Smooth muscle cell (in vitro differentiated cells): ENCODE measurements around the gene FNDC3A. TPM values are rescaled to one million over a fixed set of nuclear protein-coding genes. Genes with fewer than 3 reads are reported as not detected.

Source experiments
- DNase-seq: peaks from one replicate; lab custom pipeline; 2025; ENCODE audit not compliant: unreplicated experiment; lab: John Stamatoyannopoulos, UW
- H2AFZ ChIP-seq: fragments of 200-600 bp; sonication (generic); 2 replicates; pipeline ENCODE4 v1.6.0; 2016; ENCODE audit warnings: antibody characterized with exemption, low read depth, mild to moderate bottlenecking
- H3F3A ChIP-seq: fragments of 200-600 bp; sonication (generic); 2 replicates; pipeline ENCODE4 v1.6.0; 2017; ENCODE audit warnings: antibody characterized with exemption, low read depth
- H3K27ac ChIP-seq: fragments of 200-600 bp; sonication (generic); 2 replicates; pipeline ENCODE4 v1.5.1; 2016; ENCODE audit warnings: low read depth, mild to moderate bottlenecking
- H3K27me3 ChIP-seq: fragments of 200-600 bp; sonication (generic); 2 replicates; pipeline ENCODE4 v1.6.1; 2016; ENCODE audit warnings: low read depth, mild to moderate bottlenecking
- H3K36me3 ChIP-seq: fragments of 200-600 bp; sonication (generic); 2 replicates; pipeline ENCODE4 v1.5.1; 2016; ENCODE audit warnings: low read depth
- H3K4me1 ChIP-seq: fragments of 200-600 bp; sonication (generic); 2 replicates; pipeline ENCODE4 v1.5.1; 2016; ENCODE audit warnings: low read depth
- H3K4me2 ChIP-seq: fragments of 200-600 bp; sonication (generic); 2 replicates; pipeline ENCODE4 v1.6.0; 2016; ENCODE audit warnings: mild to moderate bottlenecking
- H3K4me3 ChIP-seq: fragments of 200-600 bp; sonication (generic); 2 replicates; pipeline ENCODE4 v1.5.1; 2016; ENCODE audit warnings: mild to moderate bottlenecking
- H3K79me2 ChIP-seq: fragments of 200-600 bp; sonication (generic); 2 replicates; pipeline ENCODE4 v1.6.0; 2016; ENCODE audit warnings: low read depth, mild to moderate bottlenecking
- H3K9ac ChIP-seq: fragments of 200-600 bp; sonication (generic); 2 replicates; pipeline ENCODE4 v1.6.0; 2016; ENCODE audit warnings: low read depth
- H3K9me3 ChIP-seq: fragments of 200-600 bp; sonication (generic); replicated peaks from 2 replicates; pipeline ENCODE4 v1.5.1; 2016; ENCODE audit warnings: low read depth
- H4K20me1 ChIP-seq: fragments of 200-600 bp; sonication (generic); 2 replicates; pipeline ENCODE4 v1.6.0; 2016; ENCODE audit warnings: low read depth
- CTCF ChIP-seq: fragments of 200-600 bp; sonication (generic); IDR thresholded peaks from 2 replicates; pipeline ENCODE4 v1.5.1; 2017; ENCODE audit warnings: borderline replicate concordance, mild to moderate bottlenecking, antibody characterized with exemption; ENCODE audit not compliant: insufficient read depth, poor library complexity, severe bottlenecking
- WGBS: methylation state at CpG from one replicate; pipeline ENCODE4 v1.1.7; 2016; ENCODE audit warnings: low lambda C conversion rate; 5-methylcytosine and 5-hydroxymethylcytosine counted together
- polyA plus RNA-seq: library from polyadenylated mRNA; unstranded; fragments of >200 nt; fragmentation: Nextera tagmentation; extraction: Ambion mirVana; gene quantifications from 2 replicates; pipeline ENCODE4 v1.2.1, GENCODE V29; 2016
- total RNA-seq: library from RNA; depleted of rRNA; stranded (reverse); fragments of >200 nt; gene quantifications from 2 replicates; pipeline ENCODE4 v1.2.3, GENCODE V29; 2014

The FNDC3A gene
- total and polyA plus RNA-seq, 2 experiments from 2014 or later: 22.0 to 104 TPM

- H3K9me3 ChIP-seq: no peaks in the 10 kb centered on the region
- no peaks in the 10 kb centered on the region for H3K27me3 ChIP-seq
- no peak overlapping the region for H3K9ac ChIP-seq
- no peak for DNase-seq
- H2AFZ ChIP-seq: no peak overlapping the region
- H4K20me1 ChIP-seq: peaks cover 9% of the 10 kb centered on the region
- H3K27ac ChIP-seq: peak overlapping the region; percentile 91
- peak overlapping the region; percentile 97 for H3K4me3 ChIP-seq
- H3K36me3 ChIP-seq: no peaks in the 10 kb centered on the region
- peaks cover 69% of the 10 kb centered on the region for H3K79me2 ChIP-seq
- no peak for TF ChIP-seq CTCF
- H3F3A ChIP-seq: peaks cover 10% of the 10 kb centered on the region
- 19% methylated on average over 3 of the region's 3 CpGs for WGBS
- peaks cover 38% of the 10 kb centered on the region for H3K4me1 ChIP-seq
- peak overlapping the region; percentile 94 for H3K4me2 ChIP-seq
Observed at GRCh38 chr13:48977973-48978372, 2.3 kb downstream of the FNDC3A start.

DNA sequence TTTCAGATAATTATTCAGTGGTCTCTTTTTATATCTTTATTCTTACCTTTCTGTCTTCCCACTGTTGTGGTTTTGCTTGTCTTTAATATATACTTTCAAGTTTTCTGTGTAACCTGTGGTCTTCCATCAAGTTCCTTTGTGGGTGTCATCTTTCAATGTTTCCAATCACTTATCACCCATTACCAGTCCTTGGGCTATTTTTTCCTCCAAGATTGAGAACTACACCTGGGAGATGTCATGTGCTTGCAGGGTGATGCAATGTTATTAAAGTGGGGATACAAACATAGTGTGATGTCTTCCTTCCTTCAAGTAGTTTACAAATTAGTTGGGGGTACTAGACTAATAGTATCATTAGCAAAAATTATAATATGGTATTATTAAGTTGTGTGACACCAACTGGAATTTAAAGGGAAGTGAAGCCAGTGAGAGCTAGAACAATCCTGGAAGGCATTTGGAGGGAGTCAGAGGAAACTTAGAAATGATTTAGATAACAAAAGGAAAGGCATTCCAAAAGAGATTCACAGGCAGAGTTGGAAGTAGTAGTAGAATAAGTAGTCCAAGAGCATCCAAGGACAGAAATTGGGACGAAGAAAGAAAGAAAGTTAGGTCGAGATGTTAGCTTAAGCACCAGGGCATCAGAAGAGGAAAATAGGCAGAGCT lies 3.4 kb downstream of the FNDC3A start:
- 55% methylated on average over 2 of the region's 2 CpGs for WGBS
- no peaks in the 10 kb centered on the region for H3K27me3 ChIP-seq
- peak overlapping the region; percentile 94 for H3K4me2 ChIP-seq
- H4K20me1 ChIP-seq: peaks cover 9% of the 10 kb centered on the region
- H3K9me3 ChIP-seq: no peaks in the 10 kb centered on the region
- peaks cover 10% of the 10 kb centered on the region for H3F3A ChIP-seq
- H2AFZ ChIP-seq: peak overlapping the region; percentile 14
- H3K4me1 ChIP-seq: peaks cover 38% of the 10 kb centered on the region
- DNase-seq: no peak
- peak overlapping the region; percentile 91 for H3K27ac ChIP-seq
- H3K36me3 ChIP-seq: no peaks in the 10 kb centered on the region
- H3K79me2 ChIP-seq: peaks cover 80% of the 10 kb centered on the region
- no peak overlapping the region for H3K9ac ChIP-seq
- no peak for TF ChIP-seq CTCF
- peak overlapping the region; percentile 97 for H3K4me3 ChIP-seq

GRCh38 chr13:48979892-48980291 lies 4.2 kb downstream of the FNDC3A start:
- Histone ChIP-seq H3K36me3 (no peaks in the 10 kb centered on the region), H3K9ac (no peak overlapping the region), H3K4me2 (peak overlapping the region; percentile 94), H3F3A (peaks cover 10% of the 10 kb centered on the region), H3K4me1 (peaks cover 33% of the 10 kb centered on the region), H3K27me3 (no peaks in the 10 kb centered on the region), H3K4me3 (no peak overlapping the region), H3K79me2 (peaks cover 88% of the 10 kb centered on the region), H3K27ac (no peak overlapping the region), H2AFZ (no peak overlapping the region), H4K20me1 (peaks cover 9% of the 10 kb centered on the region), H3K9me3 (no peaks in the 10 kb centered on the region)
- no peak for DNase-seq
- WGBS: 68% methylated on average over 2 of the region's 2 CpGs
- no peak for TF ChIP-seq CTCF

DNA sequence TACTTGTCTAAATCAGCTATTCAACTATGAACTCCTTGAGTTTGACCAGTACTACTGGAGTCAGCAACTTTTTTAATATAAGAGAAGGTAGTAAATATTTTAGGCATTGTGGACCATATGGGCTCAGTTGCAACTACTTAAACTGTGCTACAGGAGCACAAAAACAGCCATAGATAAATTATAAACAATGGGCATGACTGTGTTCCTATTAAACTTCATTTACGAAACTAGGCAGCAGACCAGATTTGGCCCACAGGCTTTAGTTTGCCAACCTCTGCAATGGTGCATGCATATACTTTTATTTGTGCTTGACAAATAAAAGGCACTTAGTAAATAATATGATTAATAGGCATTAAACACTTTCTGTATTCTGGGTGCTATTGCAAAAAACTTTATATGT lies 7.6 kb downstream of the FNDC3A start:
- H3K9me3 ChIP-seq: no peaks in the 10 kb centered on the region
- no peak for DNase-seq
- no peak overlapping the region for H3K27ac ChIP-seq
- H3K4me1 ChIP-seq: peaks cover 15% of the 10 kb centered on the region
- no peak for TF ChIP-seq CTCF
- H3K36me3 ChIP-seq: no peaks in the 10 kb centered on the region
- no peak overlapping the region for H2AFZ ChIP-seq
- H3F3A ChIP-seq: peaks cover 5% of the 10 kb centered on the region
- H4K20me1 ChIP-seq: peaks cover 9% of the 10 kb centered on the region
- H3K9ac ChIP-seq: no peak overlapping the region
- 68% methylated on average over 1 of the region's 1 CpG for WGBS
- H3K79me2 ChIP-seq: peaks cover 100% of the 10 kb centered on the region
- H3K4me2 ChIP-seq: no peak overlapping the region
- H3K4me3 ChIP-seq: no peak overlapping the region
- no peaks in the 10 kb centered on the region for H3K27me3 ChIP-seq
